ENCODE results near the gene HBA1.
"Not testable (repeated sequence)": the region's sequence is repeated elsewhere in the genome, so short reads cannot be mapped to it uniquely, and the experiment has no call there.

Gene HBA1

GRCh38 chr16:211631-212180 lies 35.2 kb downstream of the HBA1 start:
- DNase-seq, result not testable (repeated sequence)

- DNase-seq, result no peak
Measured at GRCh38 chr16:212999-213398, 36.5 kb downstream of the HBA1 start.

- no peak for DNase-seq
Measured at GRCh38 chr16:220021-220420, 43.5 kb downstream of the HBA1 start.
